Measurements from ENCODE around the gene RAB22A.

Gene RAB22A

GRCh38 chr20:58267389-58268215, 41.9 kb upstream of the RAB22A start:
- Histone ChIP-seq H3K9ac (ENCODE audit: low read length) (no peak overlapping the region), H3K36me3 (replicated peaks; ENCODE audit: low read depth, low read length) (no peaks in the 10 kb centered on the region), H4K20me1 (ENCODE audit: insufficient read depth, low read length) (no peaks in the 10 kb centered on the region), H2AFZ (ENCODE audit: low read depth, low read length) (no peak overlapping the region), H3K27ac (ENCODE audit: low read length) (no peak overlapping the region), H3K9me3 (ENCODE audit: insufficient read depth, low read length) (no peaks in the 10 kb centered on the region), H3K4me3 (ENCODE audit: low read length) (no peak overlapping the region), H3K4me1 (ENCODE audit: low read length) (no peaks in the 10 kb centered on the region), H3K4me2 (ENCODE audit: low read length) (no peak overlapping the region), H3K79me2 (ENCODE audit: low read length) (no peaks in the 10 kb centered on the region), H3K27me3 (ENCODE audit: low read depth, low read length) (no peaks in the 10 kb centered on the region)
- TF ChIP-seq CTCF (IDR thresholded peaks at IDR 0.05; ENCODE audit: low read depth, low read length) (no peak), EZH2phosphoT487 (IDR thresholded peaks at IDR 0.05; ENCODE audit: low read depth) (no peak)

GRCh38 chr20:58268421-58268821, 41.1 kb upstream of the RAB22A start:
- Histone ChIP-seq H2AFZ (ENCODE audit: low read depth, low read length) (no peak overlapping the region), H3K4me2 (ENCODE audit: low read length) (no peak overlapping the region), H3K9ac (ENCODE audit: low read length) (no peak overlapping the region)

GRCh38 chr20:58268936-58269619, 40.4 kb upstream of the RAB22A start:
- Histone ChIP-seq H3K9me3 (ENCODE audit: insufficient read depth, low read length) (no peaks in the 10 kb centered on the region), H3K4me3 (ENCODE audit: low read length) (no peak overlapping the region), H3K4me1 (ENCODE audit: low read length) (no peaks in the 10 kb centered on the region), H3K27ac (ENCODE audit: low read length) (no peak overlapping the region), H2AFZ (ENCODE audit: low read depth, low read length) (no peak overlapping the region), H3K36me3 (replicated peaks; ENCODE audit: low read depth, low read length) (no peaks in the 10 kb centered on the region), H3K4me2 (ENCODE audit: low read length) (no peak overlapping the region), H3K27me3 (ENCODE audit: low read depth, low read length) (no peaks in the 10 kb centered on the region), H3K9ac (ENCODE audit: low read length) (no peak overlapping the region), H3K79me2 (ENCODE audit: low read length) (no peaks in the 10 kb centered on the region), H4K20me1 (ENCODE audit: insufficient read depth, low read length) (no peaks in the 10 kb centered on the region)
- no peak for TF ChIP-seq EZH2phosphoT487 (IDR thresholded peaks at IDR 0.05; ENCODE audit: low read depth)

More at GRCh38 chr20:58268421-58268821, 41.1 kb upstream of the RAB22A start:
- H3K27ac ChIP-seq (ENCODE audit: low read length): no peak overlapping the region
- no peaks in the 10 kb centered on the region for H3K4me1 ChIP-seq (ENCODE audit: low read length)
- no peaks in the 10 kb centered on the region for H3K9me3 ChIP-seq (ENCODE audit: insufficient read depth, low read length)
- no peaks in the 10 kb centered on the region for H4K20me1 ChIP-seq (ENCODE audit: insufficient read depth, low read length)
- no peaks in the 10 kb centered on the region for H3K27me3 ChIP-seq (ENCODE audit: low read depth, low read length)
- no peak overlapping the region for H3K4me3 ChIP-seq (ENCODE audit: low read length)
- no peak for TF ChIP-seq CTCF (IDR thresholded peaks at IDR 0.05; ENCODE audit: low read depth, low read length)
- TF ChIP-seq EZH2phosphoT487 (IDR thresholded peaks at IDR 0.05; ENCODE audit: low read depth): no peak
- H3K79me2 ChIP-seq (ENCODE audit: low read length): no peaks in the 10 kb centered on the region
- H3K36me3 ChIP-seq (replicated peaks; ENCODE audit: low read depth, low read length): no peaks in the 10 kb centered on the region

GRCh38 chr20:58271606-58272351, 37.7 kb upstream of the RAB22A start:
- no peak overlapping the region for H3K4me2 ChIP-seq (ENCODE audit: low read length)
- H3K36me3 ChIP-seq (replicated peaks; ENCODE audit: low read depth, low read length): peaks cover 8% of the 10 kb centered on the region
- H3K9me3 ChIP-seq (ENCODE audit: insufficient read depth, low read length): no peaks in the 10 kb centered on the region
- H4K20me1 ChIP-seq (ENCODE audit: insufficient read depth, low read length): no peaks in the 10 kb centered on the region
- no peaks in the 10 kb centered on the region for H3K27me3 ChIP-seq (ENCODE audit: low read depth, low read length)
- H3K9ac ChIP-seq (ENCODE audit: low read length): no peak overlapping the region
- no peaks in the 10 kb centered on the region for H3K4me1 ChIP-seq (ENCODE audit: low read length)
- no peak overlapping the region for H2AFZ ChIP-seq (ENCODE audit: low read depth, low read length)
- H3K79me2 ChIP-seq (ENCODE audit: low read length): no peaks in the 10 kb centered on the region
- no peak overlapping the region for H3K27ac ChIP-seq (ENCODE audit: low read length)
- H3K4me3 ChIP-seq (ENCODE audit: low read length): no peak overlapping the region
- TF ChIP-seq CTCF (IDR thresholded peaks at IDR 0.05; ENCODE audit: low read depth, low read length): no peak
- TF ChIP-seq EZH2phosphoT487 (IDR thresholded peaks at IDR 0.05; ENCODE audit: low read depth): no peak
